Measurements from ENCODE around the gene AHNAK.

Gene AHNAK

DNA sequence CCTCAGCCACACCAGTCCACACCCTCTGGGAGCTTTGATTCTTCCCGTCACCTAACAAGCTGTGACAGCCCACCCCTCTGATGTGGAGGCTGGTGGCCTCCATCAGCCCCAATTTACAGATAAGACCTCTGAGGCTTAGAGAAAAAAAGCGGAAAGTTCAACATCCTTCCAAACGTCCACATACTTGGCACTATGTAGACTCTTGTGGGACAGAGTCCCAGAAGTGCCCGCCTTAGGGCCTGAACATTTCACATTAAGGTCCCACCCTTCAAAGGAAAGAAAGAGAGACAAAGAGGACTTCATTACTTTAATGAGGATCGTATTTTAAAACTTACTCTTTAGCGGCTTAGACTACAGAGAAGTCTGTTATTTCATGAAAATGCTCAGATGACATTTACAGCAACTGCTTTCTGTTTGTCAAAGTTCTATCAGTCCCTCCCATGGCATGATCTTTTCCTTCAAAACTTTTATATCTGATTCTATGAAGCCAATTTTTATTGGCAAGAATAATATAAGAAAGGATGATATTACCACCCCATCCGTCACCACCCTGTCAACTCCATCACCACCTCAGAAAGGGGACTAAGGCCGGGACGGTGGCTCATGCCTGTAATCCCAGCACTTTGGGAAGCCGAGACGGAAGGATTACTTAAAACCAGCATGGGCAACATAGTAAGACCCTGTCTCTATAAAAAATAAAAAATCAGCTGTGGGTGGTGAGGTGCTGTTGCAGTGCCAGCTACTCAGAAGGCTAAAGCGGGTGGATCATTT lies 143.5 kb downstream of the AHNAK start:
- DNase-seq (ENCODE audit: low read depth, low spot score) = no peak

DNA sequence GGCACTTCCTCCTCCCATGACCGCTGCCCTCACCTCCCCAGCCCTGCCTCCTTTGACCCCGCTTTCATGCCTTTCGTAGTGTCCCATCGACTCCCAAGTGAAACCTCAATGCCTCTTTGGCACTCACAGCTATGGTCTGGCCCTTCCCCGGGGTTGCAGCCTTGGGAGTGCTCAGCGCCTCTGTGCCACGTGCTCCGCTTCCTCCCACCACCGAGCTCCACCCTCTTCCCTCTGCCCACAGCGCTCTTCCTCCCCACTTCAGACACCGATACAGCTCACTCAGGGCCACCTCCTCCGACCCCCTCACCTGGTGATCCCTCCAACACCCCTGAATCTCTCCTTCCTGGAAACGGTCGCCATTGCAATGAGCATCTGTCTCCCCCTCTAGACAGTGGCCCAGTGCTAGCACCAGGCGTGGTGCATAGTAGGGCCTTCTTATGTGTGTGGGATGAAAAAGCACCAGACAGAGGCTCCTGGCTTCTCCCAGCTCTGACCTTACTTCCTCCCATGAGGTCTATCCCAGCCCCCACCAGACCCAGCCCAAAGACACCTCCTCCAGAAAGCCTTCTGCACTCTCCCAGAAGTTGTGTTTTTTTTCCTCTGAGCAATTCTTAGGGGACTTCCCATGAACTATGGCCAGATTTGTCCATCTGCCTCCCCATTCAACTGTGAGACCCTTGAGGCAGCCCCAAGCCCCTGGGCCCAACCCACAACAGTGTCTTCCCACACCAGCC lies 144.2 kb downstream of the AHNAK start:
- no peak for DNase-seq (ENCODE audit: low read depth, low spot score)

DNA sequence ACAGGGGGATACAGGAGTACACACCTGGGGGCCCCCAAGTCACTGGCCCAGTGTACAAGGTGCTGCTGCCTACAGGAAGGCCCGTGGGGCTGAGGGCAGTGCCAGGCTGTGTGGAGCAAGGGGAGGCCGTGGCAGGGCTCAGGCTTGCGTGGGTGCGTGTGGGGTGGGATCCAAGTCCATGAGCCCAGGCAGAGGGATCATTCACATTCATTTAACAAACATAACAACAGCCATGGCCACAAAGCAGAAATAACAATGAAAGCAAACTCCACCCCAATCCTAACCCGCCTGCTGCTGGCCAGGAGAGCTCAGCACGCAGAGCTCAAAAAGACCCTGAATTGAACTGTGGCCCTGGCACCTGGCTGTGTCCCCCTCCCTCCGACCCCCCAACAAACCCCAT lies 144.8 kb downstream of the AHNAK start:
- DNase-seq (ENCODE audit: low read depth, low spot score) = no peak

DNA sequence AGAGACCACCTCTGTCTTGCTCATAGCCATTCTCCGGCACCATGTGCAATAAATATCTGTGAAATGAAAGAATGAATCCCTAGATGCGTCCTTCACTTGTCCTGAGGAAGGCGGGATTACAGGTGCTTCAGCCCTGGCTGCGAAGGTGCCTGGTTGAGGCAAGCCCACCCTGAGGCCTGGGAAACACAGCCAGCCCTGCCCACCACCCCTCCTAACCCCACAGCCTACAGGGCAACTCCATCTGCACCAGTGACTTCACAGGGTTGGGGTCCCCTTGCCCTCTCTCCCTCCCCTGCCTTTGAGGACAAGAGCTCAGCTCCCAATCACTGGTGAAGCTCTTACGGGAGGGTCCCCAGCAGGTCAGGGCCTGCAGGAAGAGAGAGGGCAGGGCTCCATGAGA lies 145.2 kb downstream of the AHNAK start:
- DNase-seq (ENCODE audit: low read depth, low spot score) = no peak

DNA sequence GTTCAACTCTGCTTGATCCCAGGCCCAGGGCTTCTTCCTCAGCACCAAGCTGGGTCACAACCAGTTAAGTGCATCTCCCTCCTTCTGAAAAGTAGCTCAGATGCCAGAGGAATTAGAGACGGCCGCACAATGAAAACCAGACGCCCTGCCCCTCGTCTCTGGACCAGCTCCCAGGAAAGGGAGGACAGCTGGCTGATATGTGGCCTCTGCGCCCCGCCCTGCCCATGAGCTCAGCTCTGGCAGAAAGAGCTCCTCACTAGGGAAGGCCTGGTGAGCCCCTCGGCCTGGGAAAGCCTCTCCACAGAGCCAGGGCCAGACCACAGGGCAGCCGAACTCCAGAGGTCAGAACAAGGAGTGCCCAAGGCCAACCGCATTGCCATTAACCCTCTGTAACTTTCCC lies 145.8 kb downstream of the AHNAK start:
- peak; percentile 82 for DNase-seq (ENCODE audit: low read depth, low spot score)

DNA sequence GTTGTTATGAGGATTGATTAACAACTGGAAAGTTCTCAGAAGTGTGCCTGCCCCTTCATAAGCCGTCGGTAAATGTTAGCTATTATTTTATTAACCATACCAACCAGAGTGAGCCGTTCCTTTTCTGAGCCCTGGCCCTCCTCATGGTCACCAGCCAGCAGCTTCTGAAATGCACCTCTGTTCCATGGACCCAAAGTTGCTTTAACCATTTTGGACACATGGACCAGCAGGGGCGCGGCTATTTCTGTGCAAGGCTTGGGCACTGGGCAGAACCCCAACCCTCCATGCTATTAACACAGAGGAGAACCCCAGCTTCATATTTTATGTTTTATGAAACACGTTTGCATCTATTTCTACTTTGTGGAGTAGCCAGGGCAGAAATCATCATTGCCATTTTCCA lies 146.3 kb downstream of the AHNAK start:
- no peak for DNase-seq (ENCODE audit: low read depth, low spot score)

DNA sequence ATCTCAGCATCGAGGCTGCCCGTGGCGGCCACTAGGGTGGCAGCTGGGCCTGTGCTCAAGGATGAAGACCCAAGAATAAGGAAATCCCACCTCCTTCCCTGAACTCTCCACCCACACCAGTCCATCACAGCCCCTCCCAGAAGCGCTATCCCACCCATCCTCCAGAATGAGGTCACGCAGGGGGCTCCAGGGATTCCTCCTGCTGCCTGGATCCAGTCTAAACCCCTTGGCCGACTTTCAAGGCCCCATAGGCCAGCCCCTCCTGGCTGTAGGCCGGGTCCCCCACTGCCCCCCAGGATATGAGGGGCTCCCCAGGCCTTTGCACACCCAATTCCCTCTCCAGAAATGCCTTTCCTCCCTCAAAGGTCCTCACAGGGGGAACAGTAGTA lies 146.7 kb downstream of the AHNAK start:
- DNase-seq (ENCODE audit: low read depth, low spot score) = peak; percentile 63

DNA sequence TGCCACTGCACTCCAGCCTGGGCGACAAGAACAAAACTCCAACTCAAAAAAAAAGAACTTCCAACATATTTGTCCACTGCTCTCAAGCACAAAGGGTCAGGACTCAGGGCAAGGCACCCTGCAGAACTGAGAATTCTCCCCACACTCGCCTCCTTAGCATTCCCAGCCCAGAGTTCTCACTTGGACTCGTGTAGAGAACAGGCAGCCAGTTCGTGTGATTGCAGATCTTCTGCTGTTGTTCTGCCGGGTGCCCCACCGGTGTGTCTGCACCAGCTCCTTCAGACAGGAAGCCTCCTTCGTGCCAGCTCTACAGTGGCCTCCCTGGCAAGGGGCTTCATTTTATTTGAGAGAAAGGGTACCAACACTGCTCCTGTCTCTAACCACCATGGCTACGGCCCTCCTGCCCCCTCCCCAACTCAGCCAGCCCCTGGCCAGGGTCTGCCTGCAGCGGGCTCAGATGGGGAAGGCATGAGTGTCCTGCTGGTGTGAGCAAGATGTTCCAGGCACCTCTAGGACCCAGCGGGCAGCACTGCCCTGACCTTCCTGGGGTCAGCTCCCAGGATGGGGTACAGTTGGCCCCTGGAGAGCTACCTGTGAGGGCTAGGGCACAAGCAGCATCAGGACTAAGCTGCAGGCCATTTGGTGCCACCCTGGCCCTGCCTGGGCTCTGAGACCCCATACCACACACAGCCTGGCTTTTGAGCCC lies 147.3 kb downstream of the AHNAK start:
- no peak for DNase-seq (ENCODE audit: low read depth, low spot score)

DNA sequence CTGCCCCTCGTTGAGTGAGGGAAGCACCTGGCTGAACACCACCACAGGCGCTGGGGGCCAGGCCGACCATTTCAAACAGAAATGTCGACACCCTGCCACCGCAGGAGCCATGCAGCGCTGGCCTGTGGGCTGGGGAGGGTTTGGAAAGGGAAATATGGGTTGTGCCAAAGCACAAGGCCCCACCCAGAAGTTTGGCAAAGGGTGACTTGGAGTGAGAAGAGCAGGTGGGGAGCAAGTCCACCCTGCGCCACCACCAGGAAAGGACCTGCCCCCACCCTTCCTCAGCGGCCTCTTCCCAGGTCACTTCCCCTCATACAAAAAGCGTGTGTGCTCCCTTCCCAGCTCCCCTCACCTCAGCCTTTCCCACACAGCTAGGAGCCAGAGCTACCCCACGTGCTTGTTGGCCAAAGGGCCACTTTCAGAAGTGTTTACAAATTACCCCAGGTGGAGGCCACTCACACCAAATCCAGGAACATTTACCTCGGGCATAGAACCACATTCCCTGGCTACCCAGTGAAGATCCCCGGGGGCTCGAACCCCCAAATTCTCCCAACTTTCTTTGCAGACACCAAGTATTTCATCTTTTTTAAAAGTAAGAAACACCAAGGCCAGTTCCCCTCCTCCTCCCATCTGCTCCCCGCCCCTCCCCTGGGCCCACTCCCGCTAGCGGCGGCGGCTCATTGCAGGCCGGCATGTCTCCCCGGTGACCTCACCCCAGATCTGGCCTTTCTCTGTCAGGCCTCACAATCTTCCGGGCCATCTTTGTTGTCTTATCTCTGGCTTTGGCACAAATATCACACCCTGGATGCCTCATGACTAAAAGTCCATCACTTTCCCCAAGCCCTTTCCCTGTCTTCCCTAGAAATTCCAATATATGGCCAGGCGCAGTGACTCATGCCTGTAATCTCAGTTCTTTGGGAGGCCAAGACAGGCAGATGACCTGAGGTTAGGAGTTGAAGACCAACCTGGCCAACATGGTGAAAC lies 148.3 kb downstream of the AHNAK start:
- peak; percentile 88 for DNase-seq (ENCODE audit: low read depth, low spot score)

DNA sequence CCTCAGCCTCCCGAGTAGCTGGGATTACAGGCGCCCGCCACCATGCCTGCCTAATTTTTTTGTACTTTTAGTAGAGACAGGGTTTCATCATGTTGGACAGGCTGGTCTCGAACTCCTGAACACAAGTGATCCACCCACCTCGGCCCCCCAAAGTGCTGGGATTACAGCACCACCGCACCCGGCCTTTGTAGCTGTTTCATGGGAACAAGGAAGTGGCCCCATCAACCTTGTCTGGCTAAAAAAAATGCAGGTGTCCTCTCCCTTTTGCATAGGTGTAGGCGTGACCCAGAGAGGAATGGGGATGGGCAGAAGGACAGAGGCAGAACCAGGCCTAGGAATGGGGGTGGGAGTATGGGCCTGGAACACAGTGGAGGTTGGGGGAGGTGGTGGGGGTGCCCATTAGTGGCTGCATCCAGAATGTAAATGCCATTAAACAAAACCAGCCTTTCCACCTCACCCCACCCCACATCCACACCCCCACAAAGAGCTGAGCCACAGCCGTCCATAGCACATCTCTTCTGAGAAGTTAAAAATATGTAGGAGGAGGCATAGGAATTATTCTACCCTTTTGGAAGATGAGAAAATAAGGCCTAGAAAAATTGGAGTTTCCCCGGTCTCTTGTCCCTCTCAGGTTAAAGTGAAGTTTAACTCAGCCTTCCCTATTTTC lies 150.6 kb downstream of the AHNAK start:
- DNase-seq (ENCODE audit: low read depth, low spot score) = no peak

DNA sequence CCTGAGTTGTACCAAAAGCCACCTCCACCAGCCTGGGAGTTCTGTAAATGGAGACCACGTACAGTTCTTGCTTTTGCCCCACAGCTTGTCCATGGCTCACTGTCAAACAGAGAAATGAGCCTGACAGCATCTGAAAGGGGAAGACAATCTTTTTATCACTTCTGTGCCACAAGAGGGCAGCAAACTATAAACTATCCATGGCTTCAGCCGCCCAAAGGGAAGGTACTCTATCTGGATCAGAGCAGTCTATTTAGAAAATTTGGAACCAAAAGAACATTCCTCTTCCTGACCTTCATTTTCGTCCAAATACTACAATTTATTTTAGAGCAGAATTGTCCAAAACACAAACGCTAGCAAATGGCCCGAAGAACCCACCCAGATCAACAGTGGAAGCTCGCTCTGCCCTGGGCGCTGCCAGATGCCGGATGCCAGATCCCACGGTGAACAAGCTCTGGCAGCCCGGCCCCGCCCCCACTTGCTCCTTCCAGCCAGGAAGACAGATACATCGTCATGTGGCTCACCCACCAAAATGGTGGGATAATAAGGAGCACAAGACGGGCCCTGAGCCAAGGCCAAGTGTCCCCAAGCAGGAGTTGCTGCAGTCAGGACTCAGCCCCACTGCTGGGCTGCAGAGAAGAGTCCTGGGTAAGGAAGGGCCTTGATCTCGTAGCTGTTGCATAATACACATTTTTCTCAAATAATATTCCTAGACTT lies 151.6 kb downstream of the AHNAK start:
- peak; percentile 87 for DNase-seq (ENCODE audit: low read depth, low spot score)

DNA sequence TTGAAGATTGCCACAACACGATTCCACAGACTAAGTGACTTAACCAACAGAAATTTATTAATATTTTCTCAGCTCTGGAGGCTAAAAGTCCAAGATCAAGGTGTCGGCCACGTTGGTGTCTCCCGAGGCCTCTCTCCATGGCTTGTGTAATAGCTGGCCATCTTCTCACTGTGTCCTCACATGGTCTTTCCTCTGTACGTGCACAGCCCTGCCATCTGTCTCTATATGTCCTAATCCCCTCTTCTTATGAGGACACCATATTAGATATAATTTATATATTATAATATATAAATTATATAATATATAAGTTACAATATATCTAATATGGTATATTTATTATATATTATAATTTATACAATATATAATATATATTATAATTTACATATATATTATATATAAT lies 152.9 kb downstream of the AHNAK start:
- no peak for DNase-seq (ENCODE audit: low read depth, low spot score)

DNA sequence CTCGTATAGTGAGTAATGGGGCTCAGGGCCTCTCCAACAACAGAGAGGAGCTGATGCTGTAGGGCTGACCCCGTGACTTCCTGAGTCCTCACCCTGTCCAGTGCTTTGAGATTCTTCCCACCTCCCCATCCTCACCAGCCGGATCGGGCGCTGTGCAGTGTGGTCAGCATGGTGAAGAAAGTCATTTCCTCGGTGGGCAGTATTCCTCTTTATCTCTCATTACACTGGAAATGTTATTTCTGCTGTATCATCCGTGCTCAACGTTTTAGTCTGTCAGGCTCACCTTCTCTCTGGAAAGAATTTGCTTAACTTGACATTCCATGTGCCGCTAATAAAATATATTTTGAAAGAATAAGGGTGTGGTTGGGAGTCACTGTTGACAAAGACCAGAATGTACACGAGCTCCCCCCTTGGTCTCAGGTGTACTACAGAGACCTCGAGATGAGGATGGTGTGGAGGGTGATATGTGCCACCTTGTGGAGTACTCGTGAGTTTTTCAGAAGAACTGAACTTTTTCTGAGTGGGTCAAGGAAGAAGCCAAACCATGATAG lies 153.5 kb downstream of the AHNAK start:
- DNase-seq (ENCODE audit: low read depth, low spot score) = no peak

DNA sequence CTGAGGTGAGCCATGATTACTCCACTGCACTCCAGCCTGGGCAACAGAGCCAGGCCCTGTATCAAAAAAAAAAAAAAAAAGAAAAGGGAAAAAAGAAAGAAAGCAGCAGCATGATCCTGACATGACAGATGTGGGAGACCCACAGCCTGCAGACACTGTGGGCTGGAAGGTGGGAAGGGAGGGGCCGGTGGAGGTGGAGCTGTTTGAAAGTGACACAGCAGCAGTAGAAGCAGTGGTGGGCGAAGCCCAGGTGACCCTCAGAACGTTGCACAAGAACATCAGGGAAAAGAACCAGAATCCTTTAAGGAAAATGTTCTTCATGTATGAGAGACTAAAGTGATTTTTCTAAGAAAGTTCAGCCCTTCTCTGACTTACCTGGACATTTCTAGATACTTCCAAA lies 154.1 kb downstream of the AHNAK start:
- DNase-seq (ENCODE audit: low read depth, low spot score) = no peak

DNA sequence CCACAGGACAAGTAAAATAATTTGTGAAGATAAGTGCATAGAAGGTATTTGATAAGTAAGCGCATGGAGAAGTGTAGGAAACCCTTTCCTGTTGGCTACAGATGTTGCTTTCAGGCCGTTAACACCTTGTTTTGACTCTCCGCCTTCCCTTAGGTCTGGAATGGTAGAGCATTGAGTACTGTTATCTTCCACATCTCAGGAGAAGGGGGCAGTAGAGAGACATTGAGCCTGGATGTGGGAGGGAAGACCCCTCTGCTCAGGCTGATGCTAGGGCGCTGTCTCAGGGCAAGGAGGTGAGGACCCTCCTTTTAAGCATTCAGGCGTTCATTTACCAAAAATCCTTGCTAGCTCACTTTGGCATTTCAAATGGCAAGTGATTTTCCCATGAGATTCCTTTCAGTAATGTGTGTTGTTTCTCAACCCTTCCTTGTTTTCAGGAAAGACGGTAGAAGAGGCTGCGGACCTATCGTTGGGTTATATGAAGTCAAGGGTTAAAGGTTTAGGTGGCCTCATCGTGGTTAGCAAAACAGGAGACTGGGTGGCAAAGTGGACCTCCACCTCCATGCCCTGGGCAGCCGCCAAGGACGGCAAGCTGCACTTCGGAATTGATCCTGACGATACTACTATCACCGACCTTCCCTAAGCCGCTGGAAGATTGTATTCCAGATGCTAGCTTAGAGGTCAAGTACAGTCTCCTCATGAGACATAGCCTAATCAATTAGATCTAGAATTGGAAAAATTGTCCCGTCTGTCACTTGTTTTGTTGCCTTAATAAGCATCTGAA lies 154.8 kb downstream of the AHNAK start:
- no peak for DNase-seq (ENCODE audit: low read depth, low spot score)

DNA sequence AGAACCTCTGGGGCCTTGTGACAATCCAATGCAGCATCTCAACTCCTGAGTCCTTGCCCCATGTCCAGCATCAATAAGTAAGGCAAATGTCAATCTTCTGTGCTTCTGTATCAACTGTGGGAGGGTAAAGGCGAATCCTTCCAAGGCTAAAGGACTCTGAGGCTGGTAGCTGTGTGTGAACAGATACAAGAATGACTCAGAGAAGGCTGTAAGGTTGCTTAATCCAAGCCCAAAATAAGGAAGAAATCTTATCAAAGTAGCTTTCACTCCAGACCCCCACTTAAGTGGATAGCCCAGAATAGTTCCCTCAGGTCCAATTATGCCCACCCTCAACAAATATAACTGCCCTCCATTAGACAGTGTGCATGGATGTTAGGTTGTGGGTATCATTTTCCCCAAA lies 155.9 kb downstream of the AHNAK start:
- DNase-seq (ENCODE audit: low read depth, low spot score) = no peak

DNA sequence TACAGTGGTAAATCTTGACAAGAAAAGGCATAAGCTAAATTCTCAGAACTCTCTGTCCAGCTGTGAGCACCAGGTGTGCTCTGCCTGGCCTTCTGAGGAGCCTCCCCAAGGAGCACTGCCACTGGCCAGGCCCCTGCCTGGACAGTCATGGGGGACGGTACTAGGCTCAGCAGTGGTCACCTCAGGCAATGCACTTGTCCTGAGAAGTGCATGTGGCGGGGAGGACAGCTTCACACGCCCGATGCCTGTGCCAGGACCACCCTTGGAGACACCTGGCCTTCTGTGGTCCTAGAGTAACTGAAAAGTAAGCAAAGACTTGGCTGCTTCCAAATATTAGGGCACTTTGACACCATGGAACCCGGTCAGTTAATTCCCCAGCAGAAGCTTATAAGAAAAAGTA lies 156.4 kb downstream of the AHNAK start:
- DNase-seq (ENCODE audit: low read depth, low spot score) = no peak

DNA sequence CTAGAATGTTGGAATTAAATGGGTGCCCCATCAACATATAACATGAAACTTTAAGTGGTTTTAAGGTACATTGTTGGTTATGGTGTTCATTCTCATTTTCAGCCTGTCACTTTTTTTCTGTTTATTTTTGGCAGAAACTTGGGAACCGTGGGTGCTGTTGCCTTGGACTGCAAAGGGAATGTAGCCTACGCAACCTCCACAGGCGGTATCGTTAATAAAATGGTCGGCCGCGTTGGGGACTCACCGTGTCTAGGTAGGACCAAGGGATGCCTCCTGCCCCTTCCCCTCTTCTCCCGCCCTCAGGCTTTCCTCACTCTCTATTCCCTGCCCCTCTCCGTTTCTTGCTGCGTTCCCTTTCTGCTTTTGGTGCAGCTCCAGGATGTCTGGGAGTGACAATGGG lies 157.6 kb downstream of the AHNAK start:
- no peak for DNase-seq (ENCODE audit: low read depth, low spot score)

DNA sequence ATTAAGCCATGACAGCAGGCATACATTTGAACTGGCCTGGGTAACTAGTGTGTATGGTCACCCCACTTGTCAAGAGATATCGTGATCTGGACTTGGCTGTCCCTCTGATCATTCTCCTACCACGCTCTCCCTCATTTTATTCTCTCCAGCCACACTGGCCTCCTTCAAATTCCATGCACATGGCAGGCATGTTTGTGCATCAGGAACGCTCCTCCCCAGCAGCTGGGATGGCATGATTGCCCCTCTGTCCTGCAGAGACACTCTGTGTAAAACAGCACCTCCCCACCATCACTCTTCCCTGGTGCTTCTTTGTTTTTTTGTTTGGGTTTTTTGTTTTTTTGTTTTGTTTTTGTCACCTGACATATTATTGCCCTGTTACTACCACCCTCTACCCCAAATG lies 159.2 kb downstream of the AHNAK start:
- no peak for DNase-seq (ENCODE audit: low read depth, low spot score)
